ENCODE results near the gene DHX16. TPM values are rescaled to one million over a fixed set of nuclear protein-coding genes. Genes with fewer than 3 reads are reported as not detected.

Gene DHX16
- total and polyA plus RNA-seq, 9 of the 15 experiments (the other 6 are each of a cell fraction or from before 2014, with no cell fraction given) = 14.6 to 66.1 (median 47.5) TPM

- TF ChIP-seq ZMIZ1 (IDR thresholded peaks at IDR 0.05; ENCODE audit: low read depth in 2 of 2, low read length in 2 of 2) (peak in 1 of 2 experiments; percentile 26; a peak in 1 of 4 replicates), SIN3A (IDR thresholded peaks at IDR 0.05; ENCODE audit: borderline replicate concordance in 2 of 2, control insufficient read depth in 1 of 2, low read depth in 2 of 2, low read length in 2 of 2) (peak in 1 of 2 experiments; percentile 50; a peak in 2 of 4 replicates), PCBP2 (IDR thresholded peaks at IDR 0.05; ENCODE audit: low read depth, low read length, poor library complexity, severe bottlenecking) (peak; percentile 55), SP2 (IDR thresholded peaks at IDR 0.05; ENCODE audit: extremely low read depth, low read depth, low read length, poor library complexity, severe bottlenecking) (no peak), ZBTB7A (IDR thresholded peaks at IDR 0.05; ENCODE audit: borderline replicate concordance, control insufficient read depth, low read depth, low read length) (no peak), ETV6 (IDR thresholded peaks at IDR 0.05; ENCODE audit: borderline replicate concordance in 1 of 2, low read depth in 2 of 2, low read length in 1 of 2) (no peak), ETV6 (CRISPR knock-in tag; IDR thresholded peaks at IDR 0.05; ENCODE audit: borderline replicate concordance) (peak; percentile 61; the same call in 1 of the 2 replicates), AFF4 (CRISPR knock-in tag; IDR thresholded peaks at IDR 0.05) (peak; percentile 97; the same call in 1 of the 2 replicates), ZNF384 (IDR thresholded peaks at IDR 0.05; ENCODE audit: low read depth, low read length) (no peak), MCM3 (IDR thresholded peaks at IDR 0.05) (no peak), CHAMP1 (IDR thresholded peaks at IDR 0.05) (no peak), TCF15 (CRISPR knock-in tag; IDR thresholded peaks at IDR 0.05) (no peak), ZNF197 (CRISPR knock-in tag; IDR thresholded peaks at IDR 0.05; ENCODE audit: low read depth) (peak; percentile 66; the same call in 1 of the 2 replicates), KHSRP (IDR thresholded peaks at IDR 0.05) (peak; percentile 13; the same call in 1 of the 2 replicates), HDAC3 (IDR thresholded peaks at IDR 0.05; ENCODE audit: borderline replicate concordance, partially characterized antibody) (peak; percentile 1)
These were observed 56.6 kb downstream of the DHX16 start (continued) for GRCh38 chr6:30615958-30616810.

All from K562 (cell line).